Mucosa of stomach (tissue), 1 donor: ENCODE measurements around the gene SNRNP40.

Experiments used
- H3K27me3 ChIP-seq: one replicate; pipeline ENCODE4 v1.7.0; 2013; ENCODE audit warnings: mild to moderate bottlenecking, low read length; ENCODE audit not compliant: control insufficient read depth, insufficient read depth
- H3K36me3 ChIP-seq: one replicate; pipeline ENCODE4 v1.7.0; 2013; ENCODE audit warnings: low read length; ENCODE audit not compliant: control insufficient read depth, insufficient read depth
- H3K4me1 ChIP-seq: one replicate; pipeline ENCODE4 v1.7.0; 2013; ENCODE audit warnings: mild to moderate bottlenecking, low read length; ENCODE audit not compliant: control insufficient read depth, insufficient read depth
- H3K4me3 ChIP-seq: one replicate; pipeline ENCODE4 v1.7.0; 2013; ENCODE audit warnings: low read length
- H3K9ac ChIP-seq: one replicate; pipeline ENCODE4 v1.7.0; 2013; ENCODE audit warnings: mild to moderate bottlenecking, low read length, moderate library complexity
- H3K9me3 ChIP-seq: one replicate; pipeline ENCODE4 v1.7.0; 2013; ENCODE audit warnings: mild to moderate bottlenecking, low read length, moderate library complexity; ENCODE audit not compliant: control insufficient read depth
- donor health status: Pancreatic carcinoma.

The SNRNP40 gene

DNA sequence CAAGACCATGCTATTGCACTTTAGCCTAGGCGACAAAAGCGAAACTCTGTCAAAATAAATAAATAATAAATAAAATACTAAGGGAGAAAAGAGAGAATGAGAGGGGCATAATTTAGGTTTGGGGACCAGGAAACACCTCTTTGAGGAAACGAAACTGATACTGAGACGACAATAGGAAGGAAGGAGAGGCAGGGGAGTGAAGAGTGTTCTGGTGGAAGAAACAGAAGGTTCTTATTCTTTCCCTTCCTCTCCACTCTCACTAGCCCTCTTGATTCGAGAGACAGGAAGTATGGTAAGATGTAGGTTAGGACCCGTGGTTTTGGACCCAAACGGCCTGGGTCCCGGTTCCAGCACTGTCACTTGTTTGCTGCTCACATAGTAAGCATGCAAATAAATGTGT is 55.3 kb downstream of the SNRNP40 start:
- Histone ChIP-seq H3K4me3 (no peak overlapping the region), H3K9me3 (no peaks in the 10 kb centered on the region), H3K36me3 (no peaks in the 10 kb centered on the region), H3K4me1 (no peaks in the 10 kb centered on the region), H3K9ac (no peak overlapping the region), H3K27me3 (peaks cover 42% of the 10 kb centered on the region)

DNA sequence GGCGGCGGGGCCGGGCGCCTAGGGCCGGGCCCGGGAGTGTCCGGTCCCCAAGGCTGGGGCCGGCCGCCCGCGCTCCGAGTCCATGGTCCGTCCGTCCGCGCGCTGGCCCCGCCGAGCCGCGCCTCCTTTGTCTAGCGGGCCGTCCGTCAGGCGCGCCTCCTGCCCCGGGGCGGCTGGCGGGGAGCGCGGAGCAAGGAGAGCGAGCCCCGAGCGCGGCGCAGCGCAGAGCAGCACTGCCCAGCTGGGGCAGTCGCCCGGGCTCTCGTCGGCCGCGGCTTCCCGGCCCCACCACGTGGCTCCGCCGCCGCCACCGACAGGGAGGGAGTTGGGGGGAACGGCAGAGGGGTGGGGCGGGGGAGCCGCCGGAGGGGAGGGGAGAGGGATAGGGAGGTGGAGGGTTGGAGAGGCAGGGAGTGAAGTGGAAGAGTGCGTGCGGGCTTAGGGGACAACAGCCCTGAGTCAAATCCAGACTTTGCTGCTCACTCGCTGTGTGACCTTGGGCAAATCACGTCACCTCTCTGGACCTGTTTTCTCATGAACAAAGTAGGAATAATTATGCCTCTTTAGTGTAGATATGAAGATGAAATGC is 56.8 kb downstream of the SNRNP40 start, which contains the start of gene NKAIN1:
Gene NKAIN1, minus strand, starts transcription at position 235 of the 589 bp plus-strand sequence. CDS start 340 bp downstream, outside the sequence.
- Histone ChIP-seq H3K4me3 (no peak within 1 kb of the TSS), H3K9ac (no peak within 1 kb of the TSS), H3K36me3 (no peaks in the 10 kb centered on the region), H3K4me1 (no peaks in the 10 kb centered on the region), H3K9me3 (no peaks in the 10 kb centered on the region), H3K27me3 (peaks cover 50% of the 10 kb centered on the region)

DNA sequence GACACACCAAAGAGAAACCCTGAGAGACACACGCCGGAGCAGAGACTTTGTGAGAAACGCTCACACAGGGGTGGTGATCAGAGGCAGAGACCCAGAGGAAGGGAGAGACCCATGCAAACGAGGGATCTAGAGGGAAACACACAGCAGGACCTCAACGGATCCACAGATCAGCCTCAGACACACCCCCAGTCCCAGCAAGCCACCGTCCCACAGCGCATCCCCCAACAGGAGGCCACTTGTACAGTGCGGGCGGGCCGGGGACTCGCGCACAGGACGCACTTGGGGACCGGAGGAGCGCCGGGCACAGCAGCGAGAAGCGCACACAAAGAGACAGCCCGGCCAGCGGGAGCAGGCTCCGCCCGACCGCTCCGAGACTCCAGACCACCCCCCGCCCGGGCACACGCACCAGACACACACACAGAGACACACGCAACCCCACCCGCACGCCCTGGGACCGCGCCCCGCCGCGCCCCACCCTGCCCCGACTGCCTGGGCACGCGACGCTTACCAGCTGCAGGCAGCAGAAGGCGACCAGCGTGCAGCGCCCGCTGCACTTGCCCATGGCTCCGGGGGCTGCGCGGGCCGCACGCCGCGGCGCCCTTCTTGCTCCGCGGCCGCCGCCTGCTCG is 57.5 kb downstream of the SNRNP40 start:
- no peak overlapping the region for H3K9ac ChIP-seq
- peaks cover 56% of the 10 kb centered on the region for H3K27me3 ChIP-seq
- no peak overlapping the region for H3K4me3 ChIP-seq

DNA sequence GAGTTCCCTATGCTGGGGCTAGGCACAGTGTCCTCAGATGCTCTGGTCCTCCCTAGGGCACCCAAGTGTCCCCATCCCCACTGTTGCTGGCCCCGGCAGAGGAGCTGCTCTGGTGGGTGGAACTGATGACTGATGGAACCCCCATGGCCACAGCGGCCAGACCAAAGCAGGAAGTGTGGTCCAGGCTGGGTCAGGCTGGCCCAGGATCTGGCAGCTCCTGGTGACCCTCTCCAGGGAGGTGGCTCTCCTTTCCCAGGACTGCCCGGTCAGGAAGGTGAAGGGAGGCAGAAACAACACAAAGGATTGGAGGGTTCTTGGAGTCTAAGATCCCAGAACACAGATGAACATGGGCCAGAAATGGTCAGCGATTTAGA is 58.0 kb downstream of the SNRNP40 start:
- Histone ChIP-seq H3K4me1 (no peaks in the 10 kb centered on the region), H3K4me3 (no peak overlapping the region), H3K9me3 (no peaks in the 10 kb centered on the region), H3K27me3 (peaks cover 56% of the 10 kb centered on the region), H3K9ac (no peak overlapping the region), H3K36me3 (no peaks in the 10 kb centered on the region)

More for the DNA sequence above, 57.5 kb downstream of the SNRNP40 start:
- H3K9me3 ChIP-seq, result no peaks in the 10 kb centered on the region
- H3K36me3 ChIP-seq, result no peaks in the 10 kb centered on the region
- no peaks in the 10 kb centered on the region for H3K4me1 ChIP-seq

DNA sequence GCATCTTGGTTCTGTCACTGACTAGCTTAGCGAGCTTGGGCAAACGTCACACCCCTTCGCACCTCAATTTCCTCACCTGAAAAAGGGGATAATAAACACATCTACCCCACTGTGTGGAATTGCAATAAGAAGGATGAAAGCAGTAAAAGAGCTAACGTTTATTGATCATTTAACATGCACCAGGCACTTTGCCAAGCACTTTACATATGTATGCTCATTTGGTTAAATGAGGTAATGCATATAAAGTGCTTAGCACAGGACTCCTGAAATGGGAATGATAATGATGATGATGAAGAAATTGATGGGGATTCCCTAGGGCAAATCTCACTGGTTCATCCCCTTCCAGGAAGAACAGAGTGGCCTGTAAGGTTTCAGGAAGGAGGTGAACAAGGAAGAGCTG is 61.7 kb downstream of the SNRNP40 start:
- Histone ChIP-seq H3K4me3 (no peak overlapping the region), H3K9ac (no peak overlapping the region), H3K9me3 (no peaks in the 10 kb centered on the region), H3K4me1 (no peaks in the 10 kb centered on the region), H3K27me3 (peaks cover 42% of the 10 kb centered on the region), H3K36me3 (no peaks in the 10 kb centered on the region)

DNA sequence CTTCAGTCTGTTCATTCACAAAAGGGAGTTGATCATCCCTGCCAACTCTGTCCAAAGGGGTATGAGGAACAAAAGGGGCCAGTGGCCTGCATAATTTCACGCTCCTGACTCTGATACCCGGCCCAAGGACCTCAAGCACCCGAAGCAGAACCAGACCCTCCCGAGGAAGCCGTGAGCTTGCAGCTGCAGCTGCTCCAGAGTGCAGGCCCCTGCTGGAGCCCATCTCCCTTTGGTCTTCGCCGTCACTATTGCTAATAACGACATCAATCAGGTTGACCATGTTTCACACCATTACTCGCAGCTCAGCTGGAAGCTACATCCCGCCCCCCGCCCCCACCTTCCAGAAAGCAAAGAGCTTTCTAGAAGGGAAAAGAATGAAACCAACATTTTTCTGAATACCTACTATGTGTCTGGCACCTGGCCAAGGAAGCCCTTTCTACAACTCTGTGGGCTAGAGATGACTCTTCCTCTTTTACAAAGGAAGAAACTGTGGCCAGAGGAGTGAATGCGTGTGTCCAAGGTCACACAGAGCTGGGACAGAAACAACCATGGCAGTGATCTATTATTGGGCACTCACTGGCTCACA is 62.4 kb downstream of the SNRNP40 start:
- no peaks in the 10 kb centered on the region for H3K4me1 ChIP-seq
- H3K36me3 ChIP-seq, result no peaks in the 10 kb centered on the region
- H3K9ac ChIP-seq, result no peak overlapping the region
- no peak overlapping the region for H3K4me3 ChIP-seq
- peaks cover 40% of the 10 kb centered on the region for H3K27me3 ChIP-seq
- H3K9me3 ChIP-seq, result no peaks in the 10 kb centered on the region

DNA sequence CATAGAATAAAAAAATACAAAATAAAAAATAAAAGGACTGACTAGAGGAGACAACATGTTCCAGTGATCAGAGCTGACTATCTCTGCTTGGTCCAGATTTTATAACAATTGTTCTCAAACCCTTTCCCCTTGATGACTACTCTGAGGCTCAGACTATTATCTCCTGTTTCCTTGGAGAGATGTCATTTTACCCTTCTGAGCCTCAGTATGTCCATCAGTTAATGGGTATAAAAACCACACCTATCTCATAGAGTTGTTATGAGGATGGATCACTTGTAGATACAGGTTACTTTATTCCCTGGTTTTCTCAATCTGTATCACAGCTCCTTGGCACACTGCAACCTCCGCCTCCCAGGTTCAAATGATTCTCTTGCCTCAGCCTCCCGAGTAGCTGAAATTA is 63.9 kb downstream of the SNRNP40 start:
- Histone ChIP-seq H3K4me1 (no peaks in the 10 kb centered on the region), H3K36me3 (no peaks in the 10 kb centered on the region), H3K9me3 (no peaks in the 10 kb centered on the region), H3K9ac (no peak overlapping the region), H3K4me3 (no peak overlapping the region), H3K27me3 (peaks cover 25% of the 10 kb centered on the region)

DNA sequence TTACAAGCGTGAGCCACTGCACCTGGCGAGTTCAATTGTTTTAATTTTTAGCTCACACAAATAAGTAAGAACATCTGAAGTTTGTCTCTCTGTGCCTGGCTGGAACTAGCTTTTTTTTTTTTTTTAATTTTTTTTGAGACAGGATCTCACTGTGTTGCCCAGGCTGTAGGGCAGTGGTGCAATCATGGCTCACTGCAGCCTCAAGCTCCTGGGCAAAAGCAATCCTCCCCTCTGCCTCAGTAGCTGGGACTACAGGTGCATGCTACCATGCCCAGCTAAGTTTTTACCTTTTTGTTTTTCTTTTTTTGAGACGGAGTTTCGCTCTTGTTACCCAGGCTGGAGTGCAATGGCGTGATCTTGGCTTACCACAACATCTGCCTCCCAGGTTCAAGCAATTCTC is 64.8 kb downstream of the SNRNP40 start:
- no peak overlapping the region for H3K4me3 ChIP-seq
- H3K27me3 ChIP-seq, result peaks cover 19% of the 10 kb centered on the region
- no peak overlapping the region for H3K9ac ChIP-seq
- no peaks in the 10 kb centered on the region for H3K9me3 ChIP-seq
- H3K36me3 ChIP-seq, result no peaks in the 10 kb centered on the region
- no peaks in the 10 kb centered on the region for H3K4me1 ChIP-seq

DNA sequence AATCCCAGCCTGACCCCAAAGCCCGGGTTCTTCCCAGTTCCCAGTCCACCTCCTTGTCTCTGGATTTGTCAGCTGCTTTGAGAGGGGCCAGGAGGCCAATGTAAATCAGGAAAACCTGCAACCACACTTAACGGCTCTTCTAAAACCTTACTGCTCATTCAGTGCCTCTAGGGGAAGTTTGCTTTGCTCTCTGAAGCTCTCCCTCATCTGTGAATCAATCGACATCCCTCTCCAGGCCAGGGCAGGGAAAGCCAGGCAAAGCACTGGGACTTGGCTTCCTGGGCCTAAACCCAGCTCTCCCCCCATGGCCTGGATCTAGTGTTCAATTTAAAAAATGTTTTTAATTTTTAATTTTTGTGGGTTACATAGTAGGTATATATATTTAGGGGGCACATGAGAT is 66.2 kb downstream of the SNRNP40 start:
- Histone ChIP-seq H3K9ac (no peak overlapping the region), H3K36me3 (no peaks in the 10 kb centered on the region), H3K4me1 (no peaks in the 10 kb centered on the region), H3K9me3 (no peaks in the 10 kb centered on the region), H3K4me3 (no peak overlapping the region), H3K27me3 (peaks cover 6% of the 10 kb centered on the region)

DNA sequence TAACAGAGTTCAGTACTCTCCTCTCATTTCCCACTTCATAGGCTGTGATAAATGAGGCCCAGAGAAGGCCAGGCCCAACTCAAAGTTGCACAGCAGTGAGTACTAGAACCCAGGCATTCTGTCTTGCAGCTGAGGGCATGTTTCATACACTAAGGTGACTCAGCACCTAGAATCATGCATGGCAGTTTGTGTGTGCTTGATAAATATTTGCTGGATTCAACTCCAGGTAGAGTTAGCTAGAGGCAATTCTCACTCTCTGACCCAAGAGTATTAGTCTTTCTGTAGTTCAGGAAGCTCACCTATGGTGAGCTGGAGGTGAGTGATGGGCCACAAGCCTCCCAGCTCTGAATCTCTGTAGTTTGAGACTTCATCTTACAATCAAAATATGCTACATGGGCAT is 67.6 kb downstream of the SNRNP40 start:
- Histone ChIP-seq H3K9me3 (no peaks in the 10 kb centered on the region), H3K4me1 (no peaks in the 10 kb centered on the region), H3K27me3 (no peaks in the 10 kb centered on the region), H3K4me3 (no peak overlapping the region), H3K9ac (no peak overlapping the region), H3K36me3 (no peaks in the 10 kb centered on the region)

DNA sequence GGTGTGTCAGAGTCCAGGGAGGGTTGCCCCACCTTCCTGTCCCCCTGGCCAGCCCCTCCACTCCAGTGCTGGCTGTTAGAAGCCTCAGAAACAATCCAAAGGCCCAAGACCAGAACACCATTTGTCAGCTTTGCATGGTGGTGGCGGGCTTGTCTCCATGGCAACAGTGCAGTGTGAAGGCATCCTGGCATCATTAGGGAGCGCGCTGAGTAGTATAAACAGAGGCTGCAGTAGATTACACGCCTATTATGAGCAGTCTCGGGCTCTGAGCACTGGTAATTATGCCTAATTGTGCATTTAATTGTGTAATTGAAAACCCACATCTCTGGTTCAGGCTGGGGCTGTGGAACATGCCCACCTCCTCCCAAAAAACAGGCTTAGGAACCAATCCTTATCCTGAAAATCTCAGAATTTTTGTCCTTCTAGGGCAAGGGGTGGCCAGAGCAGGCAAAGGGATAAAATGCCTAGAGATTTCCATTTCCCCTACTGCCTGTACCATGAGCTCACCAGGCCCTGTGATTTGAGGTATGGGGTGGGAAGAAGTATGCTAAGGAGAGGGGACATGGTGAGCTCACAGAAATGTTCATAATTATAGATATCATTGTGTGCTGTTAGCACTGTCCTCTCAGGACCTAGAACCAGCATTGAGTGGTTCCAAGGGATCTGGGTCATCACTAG is 68.6 kb downstream of the SNRNP40 start:
- Histone ChIP-seq H3K4me3 (no peak overlapping the region), H3K4me1 (no peaks in the 10 kb centered on the region), H3K9ac (no peak overlapping the region), H3K9me3 (no peaks in the 10 kb centered on the region), H3K27me3 (no peaks in the 10 kb centered on the region), H3K36me3 (no peaks in the 10 kb centered on the region)

DNA sequence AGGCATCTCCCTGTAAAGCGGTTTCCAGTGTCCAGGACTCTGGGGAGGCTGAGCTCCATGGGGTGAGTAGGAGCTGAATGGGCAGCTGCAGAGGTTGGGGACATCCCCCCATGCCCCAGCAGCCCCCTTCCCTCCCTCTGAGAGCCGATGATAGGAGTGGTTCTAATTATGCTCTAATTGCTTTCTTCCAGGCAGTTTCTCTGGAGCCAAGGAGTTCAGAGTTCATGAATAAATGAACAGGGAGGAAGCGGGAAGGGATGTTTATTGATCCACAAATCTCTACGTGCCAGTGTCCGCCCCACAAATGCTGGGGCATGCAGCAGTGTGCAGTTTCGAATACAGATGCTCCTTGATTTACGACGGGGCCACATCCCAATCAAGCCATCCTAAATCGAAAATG is 72.5 kb downstream of the SNRNP40 start:
- Histone ChIP-seq H3K4me3 (no peak overlapping the region), H3K36me3 (no peaks in the 10 kb centered on the region), H3K27me3 (peaks cover 5% of the 10 kb centered on the region), H3K9me3 (no peaks in the 10 kb centered on the region), H3K4me1 (no peaks in the 10 kb centered on the region), H3K9ac (no peak overlapping the region)
